Mesendoderm (in vitro differentiated cells): ENCODE data around the gene LPAR1.
"Not testable (repeated sequence)": the region's sequence is repeated elsewhere in the genome, so short reads cannot be mapped to it uniquely, and the experiment has no call there.

Experiments used
- DNase-seq: peaks from one replicate; pipeline ENCODE4 v3.0.0; 2013
- H2AK5ac ChIP-seq: 2 replicates; pipeline ENCODE4 v1.6.1; 2013; ENCODE audit warnings: low read length, inconsistent platforms
- H2BK120ac ChIP-seq: 2 replicates; pipeline ENCODE4 v1.6.1; 2013; ENCODE audit warnings: low read depth, mild to moderate bottlenecking, low read length, moderate library complexity, mixed read lengths
- H2BK15ac ChIP-seq: replicated peaks from 2 replicates; pipeline ENCODE4 v1.6.1; 2013; ENCODE audit warnings: low read depth, mild to moderate bottlenecking, moderate library complexity
- H2BK5ac ChIP-seq: 2 replicates; pipeline ENCODE4 v1.6.1; 2013; ENCODE audit warnings: low read length, inconsistent platforms
- H3K18ac ChIP-seq: 2 replicates; pipeline ENCODE4 v1.6.1; 2013; ENCODE audit warnings: mild to moderate bottlenecking, low read length, mixed read lengths
- H3K23ac ChIP-seq: one replicate; pipeline ENCODE4 v1.6.1; 2013; ENCODE audit warnings: low read length
- H3K27ac ChIP-seq: 2 replicates; pipeline ENCODE4 v1.5.1; 2013; ENCODE audit warnings: low read depth, mild to moderate bottlenecking, inconsistent platforms, low read length, moderate library complexity
- H3K27me3 ChIP-seq: 2 replicates; pipeline ENCODE4 v1.6.1; 2013; ENCODE audit warnings: low read length, control low read depth, mild to moderate bottlenecking, inconsistent platforms; ENCODE audit not compliant: insufficient read depth, poor library complexity
- H3K36me3 ChIP-seq: 2 replicates; pipeline ENCODE4 v1.6.1; 2013; ENCODE audit warnings: low read length, inconsistent platforms; ENCODE audit not compliant: control insufficient read depth, insufficient read depth
- H3K4ac ChIP-seq: one replicate; pipeline ENCODE4 v1.6.1; 2013; ENCODE audit warnings: low read depth, mild to moderate bottlenecking, low read length, moderate library complexity
- H3K4me1 ChIP-seq: 2 replicates; pipeline ENCODE4 v1.6.1; 2013; ENCODE audit warnings: low read depth, low read length, inconsistent platforms; ENCODE audit not compliant: control insufficient read depth
- H3K4me2 ChIP-seq: 2 replicates; pipeline ENCODE4 v1.6.1; 2013; ENCODE audit warnings: low read length
- H3K4me3 ChIP-seq: 2 replicates; pipeline ENCODE4 v1.5.1; 2013; ENCODE audit warnings: mild to moderate bottlenecking, low read length
- H3K56ac ChIP-seq: one replicate; pipeline ENCODE4 v1.6.1; 2013; ENCODE audit warnings: low read length
- H3K79me1 ChIP-seq: 2 replicates; pipeline ENCODE4 v1.6.1; 2013; ENCODE audit warnings: low read length, inconsistent platforms
- H3K79me2 ChIP-seq: 2 replicates; pipeline ENCODE4 v1.6.1; 2013; ENCODE audit warnings: mild to moderate bottlenecking, low read length; ENCODE audit not compliant: control insufficient read depth, insufficient read depth
- H3K9ac ChIP-seq: 2 replicates; pipeline ENCODE4 v1.6.1; 2013; ENCODE audit warnings: low read length, inconsistent platforms
- H4K5ac ChIP-seq: one replicate; pipeline ENCODE4 v1.6.1; 2013; ENCODE audit warnings: low read length
- H4K8ac ChIP-seq: one replicate; pipeline ENCODE4 v1.6.1; 2013; ENCODE audit warnings: low read depth, mild to moderate bottlenecking, control low read depth, low read length, moderate library complexity
- WGBS: extraction: QIAGEN DNeasy Blood & Tissue Kit; methylation state at CpG from one replicate; pipeline ENCODE4 v1.1.7; 2013; ENCODE audit warnings: low lambda C conversion rate, missing lambda C conversion rate; ENCODE audit not compliant: insufficient coverage; ENCODE audit errors: extremely low coverage; 5-methylcytosine and 5-hydroxymethylcytosine counted together

Gene LPAR1

DNA sequence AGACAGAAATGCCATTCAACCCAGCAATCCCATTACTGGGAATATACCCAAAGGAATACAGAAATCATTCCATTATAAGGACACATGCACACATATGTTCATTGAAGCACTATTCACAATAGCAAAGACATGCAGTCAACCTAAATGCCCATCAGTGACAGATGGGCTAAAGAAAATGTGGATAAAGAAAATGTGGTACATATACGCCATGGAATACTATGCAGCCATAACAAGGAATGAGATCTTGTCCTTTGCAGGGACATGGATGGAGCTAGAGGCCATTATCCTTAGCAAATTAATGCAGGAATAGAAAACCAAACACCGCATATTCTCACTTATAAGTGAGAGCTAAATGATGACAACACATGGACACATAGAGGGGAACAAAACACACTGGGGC, 9.0 kb upstream of the LPAR1 start:
- no CpG with 5 or more reads among the region's 2 CpGs for WGBS
- not testable (repeated sequence) for H3K23ac ChIP-seq, H3K27ac ChIP-seq, H3K4me1 ChIP-seq, H3K4me2 ChIP-seq, H3K9ac ChIP-seq, H3K79me1 ChIP-seq, H2BK5ac ChIP-seq, DNase-seq, H3K18ac ChIP-seq, H2BK120ac ChIP-seq, H3K36me3 ChIP-seq, H3K27me3 ChIP-seq, H4K5ac ChIP-seq, H3K56ac ChIP-seq, H2BK15ac ChIP-seq, H3K4me3 ChIP-seq, H4K8ac ChIP-seq, H3K4ac ChIP-seq, H3K79me2 ChIP-seq, H2AK5ac ChIP-seq

DNA sequence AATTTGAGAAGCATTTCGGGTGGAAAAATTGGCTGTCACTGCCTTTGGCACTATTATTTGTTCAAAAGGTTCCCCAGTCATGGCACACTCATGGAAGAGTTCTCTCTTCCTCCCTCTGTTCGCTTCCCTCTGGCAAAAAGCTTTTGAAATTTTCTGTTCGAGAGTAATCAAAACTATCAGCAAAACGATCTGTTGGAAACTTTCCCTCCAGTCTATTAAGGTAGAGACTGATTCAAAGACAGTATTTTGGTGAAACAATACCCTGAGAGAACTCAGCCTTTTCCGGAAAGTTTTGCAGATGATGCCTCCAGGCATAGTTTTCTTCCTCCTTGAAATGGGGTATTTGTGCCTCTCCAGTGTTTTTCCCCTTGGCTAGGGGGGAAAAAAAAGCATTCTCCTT, 3.6 kb upstream of the LPAR1 start:
- Histone ChIP-seq H3K27me3 (no peaks in the 10 kb centered on the region), H3K23ac (no peak overlapping the region), H3K4ac (no peak overlapping the region), H3K79me1 (no peaks in the 10 kb centered on the region), H2BK5ac (no peak overlapping the region), H4K5ac (no peak overlapping the region), H3K4me1 (peaks cover 1% of the 10 kb centered on the region), H3K4me3 (no peak overlapping the region), H3K56ac (no peak overlapping the region), H2BK120ac (no peak overlapping the region), H3K27ac (no peak overlapping the region), H3K4me2 (no peak overlapping the region), H3K36me3 (no peaks in the 10 kb centered on the region), H3K9ac (no peak overlapping the region), H3K79me2 (no peaks in the 10 kb centered on the region), H2AK5ac (no peak overlapping the region), H3K18ac (no peak overlapping the region), H2BK15ac (no peak overlapping the region), H4K8ac (no peak overlapping the region)
- DNase-seq, result no peak
- no CpG with 5 or more reads among the region's 5 CpGs for WGBS

DNA sequence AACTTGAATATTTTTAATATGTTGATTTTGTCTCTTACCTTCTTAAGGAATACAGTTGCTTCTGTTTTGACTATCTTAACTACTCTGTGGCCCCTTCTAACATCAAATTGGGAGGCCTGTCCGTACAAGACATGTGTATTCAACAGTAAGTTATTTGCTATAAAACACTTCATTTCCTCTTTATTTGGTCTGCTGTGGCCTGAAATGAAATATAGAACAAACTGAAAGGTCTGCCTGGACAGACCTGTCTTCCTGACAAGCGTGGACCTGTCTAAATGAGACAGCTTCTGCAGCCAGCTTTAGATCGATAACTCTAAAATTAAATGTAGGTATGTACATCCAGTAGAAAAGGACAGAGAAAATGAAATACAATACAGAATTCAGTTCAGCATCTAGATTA, 2.2 kb upstream of the LPAR1 start:
- Histone ChIP-seq H3K4me3 (no peak overlapping the region), H3K4me1 (peaks cover 2% of the 10 kb centered on the region), H2BK120ac (no peak overlapping the region), H4K5ac (no peak overlapping the region), H3K27ac (no peak overlapping the region), H3K18ac (no peak overlapping the region), H3K9ac (no peak overlapping the region), H3K36me3 (no peaks in the 10 kb centered on the region), H3K79me2 (no peaks in the 10 kb centered on the region), H2BK5ac (no peak overlapping the region), H3K56ac (no peak overlapping the region), H3K23ac (no peak overlapping the region), H3K79me1 (no peaks in the 10 kb centered on the region), H3K27me3 (no peaks in the 10 kb centered on the region), H3K4ac (no peak overlapping the region), H2AK5ac (no peak overlapping the region), H4K8ac (no peak overlapping the region), H2BK15ac (no peak overlapping the region), H3K4me2 (no peak overlapping the region)
- no CpG with 5 or more reads among the region's 3 CpGs for WGBS
- no peak for DNase-seq

DNA sequence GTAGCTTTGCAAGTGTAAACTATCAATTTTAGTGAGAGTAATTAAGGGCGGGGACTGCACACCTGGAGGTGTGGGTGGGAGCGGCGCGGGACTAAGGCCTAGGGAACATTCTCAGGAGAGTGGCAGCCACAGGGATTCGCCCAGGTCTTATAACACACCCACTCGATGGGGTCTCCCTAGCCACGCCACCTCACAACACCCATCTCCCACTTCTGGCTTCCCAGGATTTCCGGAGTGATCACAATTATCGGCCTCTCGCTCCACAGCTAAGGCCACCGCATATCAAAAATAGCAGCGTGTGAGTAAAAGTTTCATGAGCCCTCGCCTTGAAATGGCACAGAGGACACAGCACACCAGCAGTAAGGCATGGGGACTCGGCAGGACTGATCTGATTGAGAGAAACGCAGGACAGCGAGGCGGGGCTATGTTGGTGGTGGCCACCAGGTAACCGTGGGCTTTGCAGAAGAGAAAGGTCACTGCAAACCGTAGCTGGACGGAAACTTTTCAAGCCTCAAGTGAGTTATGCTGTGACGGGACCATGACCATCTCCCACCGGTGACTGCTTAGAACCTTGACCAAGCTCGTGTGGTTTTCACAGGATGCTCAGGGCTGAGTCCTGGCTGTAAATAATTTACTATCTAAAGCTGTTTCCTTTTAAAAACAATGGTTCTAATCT, 1.1 kb upstream of the LPAR1 start:
- DNase-seq, result peak; percentile 46
- Histone ChIP-seq H3K27ac (no peak overlapping the region), H2BK5ac (no peak overlapping the region), H3K36me3 (no peaks in the 10 kb centered on the region), H3K4me3 (no peak overlapping the region), H4K5ac (no peak overlapping the region), H3K4me1 (peaks cover 2% of the 10 kb centered on the region), H3K23ac (no peak overlapping the region), H3K4ac (no peak overlapping the region), H3K27me3 (no peaks in the 10 kb centered on the region), H3K56ac (no peak overlapping the region), H2AK5ac (no peak overlapping the region), H2BK15ac (no peak overlapping the region), H3K9ac (no peak overlapping the region), H3K4me2 (peak overlapping the region; percentile 26), H2BK120ac (no peak overlapping the region), H3K79me1 (peaks cover 1% of the 10 kb centered on the region), H4K8ac (no peak overlapping the region), H3K18ac (no peak overlapping the region), H3K79me2 (no peaks in the 10 kb centered on the region)
- no CpG with 5 or more reads among the region's 23 CpGs for WGBS

DNA sequence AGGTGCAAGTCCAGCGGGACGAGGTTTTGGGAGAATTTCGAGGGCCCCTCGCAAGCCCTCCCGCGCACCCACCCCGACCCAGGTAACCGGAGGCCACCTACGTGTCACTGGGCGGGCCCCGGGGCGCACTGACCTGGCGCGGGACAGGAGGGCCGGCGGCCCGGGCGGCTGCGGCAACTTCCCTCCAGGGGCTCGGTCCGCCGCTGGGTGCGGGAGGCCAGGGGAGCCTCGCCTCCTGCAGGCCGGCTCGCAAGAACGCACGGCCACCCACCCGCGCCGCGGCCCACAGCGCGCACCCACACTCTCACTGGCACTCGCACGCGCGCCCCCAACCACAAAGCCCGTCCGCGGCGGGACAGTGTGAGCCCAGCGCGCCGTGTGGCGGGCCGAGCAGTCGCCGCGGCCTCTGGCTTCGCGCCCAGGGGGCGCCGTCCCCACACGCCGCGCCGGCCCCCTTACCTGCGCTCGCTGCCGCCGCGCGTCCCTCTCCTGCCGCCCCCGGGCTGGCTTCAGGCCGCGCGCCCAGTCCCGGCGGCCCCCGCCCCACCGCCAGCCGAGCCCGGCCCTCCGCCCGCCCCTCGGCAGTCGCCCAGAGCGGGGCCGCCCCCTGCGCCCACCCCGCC, 451 bp downstream of the LPAR1 start:
- peak overlapping the region; percentile 88 for H3K18ac ChIP-seq
- peak overlapping the region; percentile 47 for H2BK120ac ChIP-seq
- peak overlapping the region; percentile 93 for H3K56ac ChIP-seq
- peak overlapping the region; percentile 58 for H3K27ac ChIP-seq
- H3K36me3 ChIP-seq, result no peaks in the 10 kb centered on the region
- peak overlapping the region; percentile 1 for H2BK15ac ChIP-seq
- H4K8ac ChIP-seq, result no peak overlapping the region
- DNase-seq, result peak; percentile 80
- H3K79me2 ChIP-seq, result no peaks in the 10 kb centered on the region
- peaks cover 1% of the 10 kb centered on the region for H3K79me1 ChIP-seq
- no peak overlapping the region for H2AK5ac ChIP-seq
- no peak overlapping the region for H4K5ac ChIP-seq
- peaks cover 2% of the 10 kb centered on the region for H3K4me1 ChIP-seq
- H3K4ac ChIP-seq, result peak overlapping the region; percentile 74
- H3K4me2 ChIP-seq, result peak overlapping the region; percentile 75
- H3K23ac ChIP-seq, result peak overlapping the region; percentile 56
- peak overlapping the region; percentile 51 for H3K4me3 ChIP-seq
- H3K9ac ChIP-seq, result peak overlapping the region; percentile 83
- WGBS, result no CpG with 5 or more reads among the region's 83 CpGs
- H3K27me3 ChIP-seq, result no peaks in the 10 kb centered on the region
- no peak overlapping the region for H2BK5ac ChIP-seq

DNA sequence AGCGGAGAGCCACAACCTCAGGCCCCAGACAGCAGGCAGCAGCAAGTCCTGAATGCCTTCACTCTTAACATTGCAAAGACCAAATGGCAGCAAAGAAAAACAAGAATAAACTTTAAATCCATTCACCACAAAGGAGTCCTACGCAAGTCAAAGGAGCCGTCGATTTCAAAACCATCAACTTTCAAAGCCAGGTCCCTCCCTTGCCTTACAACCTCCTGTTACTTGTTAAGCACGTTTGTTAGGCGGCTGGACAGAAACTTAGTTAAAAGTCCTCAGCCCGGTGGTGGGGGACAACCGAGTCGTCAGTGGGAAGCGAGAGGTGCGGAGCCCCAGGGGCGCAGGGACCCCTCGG, 938 bp downstream of the LPAR1 start:
- H3K27ac ChIP-seq, result no peak overlapping the region
- H3K4me1 ChIP-seq, result peaks cover 2% of the 10 kb centered on the region
- H3K23ac ChIP-seq, result no peak overlapping the region
- H3K79me2 ChIP-seq, result no peaks in the 10 kb centered on the region
- H2BK5ac ChIP-seq, result no peak overlapping the region
- H3K9ac ChIP-seq, result peak overlapping the region; percentile 83
- H4K8ac ChIP-seq, result no peak overlapping the region
- H3K4me3 ChIP-seq, result peak overlapping the region; percentile 51
- H3K4ac ChIP-seq, result peak overlapping the region; percentile 74
- no peak overlapping the region for H2AK5ac ChIP-seq
- no CpG with 5 or more reads among the region's 13 CpGs for WGBS
- no peak overlapping the region for H2BK120ac ChIP-seq
- peak overlapping the region; percentile 88 for H3K18ac ChIP-seq
- peaks cover 1% of the 10 kb centered on the region for H3K79me1 ChIP-seq
- peak overlapping the region; percentile 93 for H3K56ac ChIP-seq
- H3K4me2 ChIP-seq, result peak overlapping the region; percentile 69
- no peak overlapping the region for H4K5ac ChIP-seq
- DNase-seq, result peak; percentile 61
- H2BK15ac ChIP-seq, result no peak overlapping the region
- no peaks in the 10 kb centered on the region for H3K27me3 ChIP-seq
- no peaks in the 10 kb centered on the region for H3K36me3 ChIP-seq
